Activated naive CD8-positive, alpha-beta T cell (primary cell): ENCODE data around the gene SLC30A9.

Source experiments
- H3K27ac Mint-ChIP-seq: one replicate; pipeline ENCODE4 v1.8.0; 2021; ENCODE audit warnings: mixed read lengths
- H3K27me3 Mint-ChIP-seq: one replicate; pipeline ENCODE4 v1.8.0; 2021; ENCODE audit warnings: mixed read lengths
- H3K36me3 Mint-ChIP-seq: one replicate; pipeline ENCODE4 v1.8.0; 2021; ENCODE audit warnings: mixed read lengths
- H3K4me1 Mint-ChIP-seq: one replicate; pipeline ENCODE4 v1.8.0; 2021; ENCODE audit warnings: low read depth, mixed read lengths
- H3K4me3 Mint-ChIP-seq: one replicate; pipeline ENCODE4 v1.8.0; 2021; ENCODE audit warnings: mild to moderate bottlenecking, mixed read lengths
- H3K9me3 Mint-ChIP-seq: one replicate; pipeline ENCODE4 v1.8.0; 2021; ENCODE audit warnings: low read depth, mixed read lengths

The SLC30A9 gene

DNA sequence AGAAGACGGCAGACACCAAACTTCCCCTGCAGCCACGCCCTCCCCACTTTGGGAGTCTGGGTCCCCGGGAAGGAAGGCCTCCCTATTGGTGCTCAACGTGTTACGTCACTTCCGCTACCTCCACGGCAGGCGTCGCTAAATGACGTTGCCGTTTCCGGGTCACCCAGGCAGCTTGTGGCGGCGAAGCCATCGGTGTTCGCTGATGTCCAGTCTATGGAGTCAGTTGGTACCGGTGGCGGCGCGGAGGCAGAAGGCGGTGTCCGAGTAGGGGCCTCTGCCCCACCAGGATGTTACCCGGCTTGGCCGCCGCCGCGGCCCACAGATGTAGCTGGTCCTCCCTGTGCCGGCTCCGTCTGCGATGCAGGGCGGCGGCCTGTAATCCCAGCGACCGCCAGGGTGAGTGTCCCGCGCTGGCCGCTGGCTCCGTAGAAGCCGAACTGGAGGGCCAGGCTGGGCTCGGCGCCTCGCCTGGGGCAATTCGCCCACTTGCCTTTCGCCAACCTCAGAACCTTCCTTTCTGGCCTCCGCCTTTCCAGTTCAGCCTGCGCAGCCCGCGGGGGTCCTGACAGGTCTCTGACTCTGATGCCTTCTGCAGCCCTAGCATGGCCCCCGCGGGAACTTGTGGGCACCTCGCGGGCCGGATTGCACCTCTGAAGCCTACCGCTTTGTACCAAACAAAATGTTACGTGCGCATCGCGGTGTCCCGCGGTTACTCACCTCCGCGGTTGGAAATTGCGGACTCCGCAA is at the start of gene SLC30A9:
Gene SLC30A9 (plus strand): TSS at position 166 of the 747 bp plus-strand sequence. CDS start 122 bp downstream, at position 288.
- no peaks in the 10 kb centered on the region for H3K36me3 Mint-ChIP-seq
- peak within 1 kb of the TSS; percentile 98 for H3K4me3 Mint-ChIP-seq

DNA sequence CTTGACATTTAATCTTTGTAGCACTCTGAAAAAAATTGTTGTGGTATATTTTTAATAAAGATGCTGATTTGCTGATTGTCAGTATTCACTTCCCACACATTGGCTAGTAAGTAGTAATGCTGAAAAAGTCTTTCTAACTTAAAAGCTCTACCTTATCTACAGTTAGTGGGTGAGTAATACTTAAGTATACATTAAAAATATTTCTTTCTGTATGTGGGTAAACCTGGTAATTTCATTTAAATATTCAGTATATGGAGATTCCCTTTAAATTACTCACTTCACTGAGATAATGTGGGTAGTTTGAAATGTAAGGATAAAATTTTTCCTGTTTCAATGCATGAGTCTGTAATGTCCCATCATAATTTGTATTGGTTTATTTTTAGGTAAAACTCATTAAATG is 49.5 kb upstream of the SLC30A9 start:
- Mint-ChIP-seq H3K27ac (no peak overlapping the region), H3K36me3 (peaks cover 18% of the 10 kb centered on the region), H3K27me3 (no peaks in the 10 kb centered on the region), H3K4me1 (peaks cover 52% of the 10 kb centered on the region), H3K4me3 (no peak overlapping the region), H3K9me3 (no peaks in the 10 kb centered on the region)

More for the DNA sequence above, at the start of gene SLC30A9:
- Mint-ChIP-seq H3K27me3 (no peaks in the 10 kb centered on the region), H3K27ac (peak within 1 kb of the TSS; percentile 93), H3K4me1 (peaks cover 38% of the 10 kb centered on the region), H3K9me3 (no peaks in the 10 kb centered on the region)

DNA sequence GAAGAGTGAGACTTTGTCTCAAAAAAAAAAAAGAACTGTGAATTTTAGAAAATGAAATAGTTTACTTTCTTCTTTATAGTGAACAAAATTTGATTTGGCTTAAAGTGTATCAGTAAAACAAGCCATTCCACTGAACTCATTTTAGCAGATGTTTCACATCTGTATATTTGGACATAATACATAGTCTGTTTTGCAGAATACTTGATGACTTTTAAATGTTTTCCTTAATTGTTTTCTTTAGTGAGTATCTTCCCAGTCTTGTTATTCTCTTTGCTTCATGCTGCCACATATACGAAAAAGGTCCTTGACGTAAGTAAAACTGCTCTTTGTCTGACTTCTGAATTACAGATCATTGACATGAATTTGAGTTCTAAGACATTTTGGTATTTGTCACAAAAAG is 46.8 kb upstream of the SLC30A9 start:
- no peak overlapping the region for H3K4me3 Mint-ChIP-seq
- H3K4me1 Mint-ChIP-seq = peaks cover 35% of the 10 kb centered on the region
- no peaks in the 10 kb centered on the region for H3K9me3 Mint-ChIP-seq
- H3K27ac Mint-ChIP-seq = no peak overlapping the region
- no peaks in the 10 kb centered on the region for H3K27me3 Mint-ChIP-seq
- peaks cover 14% of the 10 kb centered on the region for H3K36me3 Mint-ChIP-seq

DNA sequence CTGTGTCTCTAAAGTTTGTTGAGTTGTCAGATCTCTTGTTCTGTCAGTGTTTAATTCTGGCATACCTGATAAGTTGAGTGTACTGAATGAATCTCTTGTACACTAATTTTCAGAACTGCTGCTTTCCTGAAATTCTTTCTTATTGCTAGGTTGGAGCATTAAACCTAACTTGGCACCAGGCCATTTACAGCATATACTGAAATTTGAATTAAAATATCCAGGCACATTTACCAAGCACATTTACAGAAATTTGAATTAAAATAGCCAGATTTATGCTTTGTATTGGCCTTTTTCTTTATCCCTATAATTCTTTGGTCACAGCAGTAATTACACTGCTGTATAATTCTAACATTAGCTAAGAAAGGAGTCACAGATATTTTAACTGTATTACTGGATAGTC is 46.2 kb upstream of the SLC30A9 start:
- Mint-ChIP-seq H3K4me1 (peaks cover 30% of the 10 kb centered on the region), H3K36me3 (peaks cover 13% of the 10 kb centered on the region), H3K27ac (no peak overlapping the region), H3K27me3 (no peaks in the 10 kb centered on the region), H3K9me3 (no peaks in the 10 kb centered on the region), H3K4me3 (no peak overlapping the region)

- H3K4me1 Mint-ChIP-seq = peaks cover 9% of the 10 kb centered on the region
- H3K9me3 Mint-ChIP-seq = no peaks in the 10 kb centered on the region
- no peak overlapping the region for H3K4me3 Mint-ChIP-seq
- peak overlapping the region; percentile 8 for H3K27ac Mint-ChIP-seq
- no peaks in the 10 kb centered on the region for H3K27me3 Mint-ChIP-seq
- peaks cover 18% of the 10 kb centered on the region for H3K36me3 Mint-ChIP-seq
These were observed 40.8 kb upstream of the SLC30A9 start for GRCh38 chr4:41949531-41949930.

DNA sequence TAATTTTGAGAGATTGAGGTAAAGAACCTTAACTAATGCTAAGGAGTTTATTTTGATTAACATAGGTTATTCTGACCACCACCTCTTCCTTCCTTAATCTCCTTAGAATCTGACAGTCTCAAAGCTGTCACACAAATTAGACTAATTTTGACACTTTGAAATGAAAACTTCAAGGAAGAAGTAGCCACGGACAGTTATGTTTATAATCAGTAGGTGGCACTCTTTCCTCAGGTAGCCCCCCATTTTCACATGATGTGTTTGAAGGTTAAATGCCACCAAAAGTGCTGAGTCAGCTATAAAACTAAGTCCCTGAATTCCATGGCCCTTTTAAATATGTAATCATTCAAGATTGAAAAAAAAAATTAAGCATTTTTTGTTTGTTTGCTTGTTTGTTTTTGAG is 32.7 kb upstream of the SLC30A9 start:
- Mint-ChIP-seq H3K4me3 (no peak overlapping the region), H3K4me1 (no peaks in the 10 kb centered on the region), H3K36me3 (peaks cover 3% of the 10 kb centered on the region), H3K9me3 (no peaks in the 10 kb centered on the region), H3K27ac (no peak overlapping the region), H3K27me3 (no peaks in the 10 kb centered on the region)

- Mint-ChIP-seq H3K27me3 (no peaks in the 10 kb centered on the region), H3K4me3 (no peak overlapping the region), H3K36me3 (no peaks in the 10 kb centered on the region), H3K4me1 (no peaks in the 10 kb centered on the region), H3K9me3 (no peaks in the 10 kb centered on the region), H3K27ac (no peak overlapping the region)
These were observed 27.2 kb upstream of the SLC30A9 start for GRCh38 chr4:41963105-41963504.

- Mint-ChIP-seq H3K4me1 (no peaks in the 10 kb centered on the region), H3K9me3 (peaks cover 3% of the 10 kb centered on the region), H3K4me3 (no peak overlapping the region), H3K27me3 (no peaks in the 10 kb centered on the region), H3K27ac (no peak overlapping the region), H3K36me3 (peaks cover 3% of the 10 kb centered on the region)
These were observed 25.9 kb upstream of the SLC30A9 start for GRCh38 chr4:41964401-41964800.

DNA sequence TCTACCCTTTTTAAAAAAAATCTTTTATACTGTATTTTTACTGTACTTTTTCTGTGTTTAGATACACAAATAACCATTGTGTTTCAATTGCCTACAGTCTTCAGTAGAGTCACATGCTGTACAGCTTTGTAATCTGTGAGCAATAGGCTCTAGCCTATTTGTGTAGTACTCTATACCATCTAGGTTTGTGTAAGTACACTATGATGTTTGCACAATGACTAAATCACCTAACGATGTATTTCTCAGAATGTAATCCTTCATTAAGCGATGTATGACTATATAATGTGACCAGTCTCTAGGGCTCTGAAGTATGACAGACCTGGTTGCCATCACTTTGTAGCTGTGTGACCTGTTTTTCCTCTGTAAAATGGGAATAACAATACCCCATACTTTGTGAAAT is 22.9 kb upstream of the SLC30A9 start:
- H3K36me3 Mint-ChIP-seq = peaks cover 7% of the 10 kb centered on the region
- H3K27me3 Mint-ChIP-seq = peaks cover 1% of the 10 kb centered on the region
- H3K9me3 Mint-ChIP-seq = peaks cover 3% of the 10 kb centered on the region
- no peak overlapping the region for H3K4me3 Mint-ChIP-seq
- no peak overlapping the region for H3K27ac Mint-ChIP-seq
- no peaks in the 10 kb centered on the region for H3K4me1 Mint-ChIP-seq

- no peak overlapping the region for H3K4me3 Mint-ChIP-seq
- H3K36me3 Mint-ChIP-seq = peaks cover 7% of the 10 kb centered on the region
- H3K27ac Mint-ChIP-seq = no peak overlapping the region
- no peaks in the 10 kb centered on the region for H3K4me1 Mint-ChIP-seq
- H3K9me3 Mint-ChIP-seq = peaks cover 3% of the 10 kb centered on the region
- H3K27me3 Mint-ChIP-seq = peaks cover 7% of the 10 kb centered on the region
These were observed 20.7 kb upstream of the SLC30A9 start for GRCh38 chr4:41969671-41970070.

- Mint-ChIP-seq H3K36me3 (peaks cover 6% of the 10 kb centered on the region), H3K9me3 (no peaks in the 10 kb centered on the region)
These were observed 15.0 kb upstream of the SLC30A9 start for GRCh38 chr4:41975341-41975740.

DNA sequence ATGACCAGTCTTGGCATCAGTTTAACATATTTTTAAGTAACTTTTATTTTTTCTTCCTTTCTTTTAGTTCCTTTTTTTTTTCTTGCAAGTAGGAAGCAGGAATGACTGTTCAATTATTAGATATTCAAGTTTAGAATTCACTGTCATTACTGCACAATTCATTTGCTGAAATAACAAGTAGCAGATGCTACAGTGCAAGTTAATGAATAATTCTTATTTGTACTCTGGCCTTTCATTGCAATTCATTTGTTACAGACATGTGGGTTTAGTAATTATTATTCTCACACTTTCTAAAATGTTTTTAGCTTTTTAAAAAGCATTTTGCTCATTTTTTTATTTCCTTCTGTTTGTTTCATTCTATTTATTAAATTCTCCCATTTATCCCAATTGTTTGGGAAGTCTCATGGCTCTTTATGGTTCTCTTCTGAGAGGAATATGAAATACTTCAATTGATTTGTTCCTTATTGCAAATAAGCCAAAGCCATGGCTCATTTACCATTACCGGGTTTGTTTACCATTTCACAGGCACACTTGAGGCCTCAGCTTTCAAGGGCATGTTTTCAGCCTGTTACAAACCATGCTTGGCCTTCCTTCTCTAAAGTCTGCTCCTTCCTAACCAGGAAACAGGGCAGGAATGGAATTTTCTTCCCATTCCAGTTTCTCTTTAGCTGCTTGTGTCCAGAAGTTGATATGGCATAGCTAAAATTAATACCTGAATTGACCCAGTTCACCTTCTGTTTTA is 13.4 kb upstream of the SLC30A9 start:
- no peaks in the 10 kb centered on the region for H3K9me3 Mint-ChIP-seq
- no peaks in the 10 kb centered on the region for H3K4me1 Mint-ChIP-seq
- no peak overlapping the region for H3K4me3 Mint-ChIP-seq
- H3K27ac Mint-ChIP-seq = no peak overlapping the region
- H3K27me3 Mint-ChIP-seq = peaks cover 12% of the 10 kb centered on the region
- peaks cover 6% of the 10 kb centered on the region for H3K36me3 Mint-ChIP-seq

More at GRCh38 chr4:41975341-41975740, 15.0 kb upstream of the SLC30A9 start:
- no peak overlapping the region for H3K27ac Mint-ChIP-seq
- no peaks in the 10 kb centered on the region for H3K4me1 Mint-ChIP-seq
- H3K27me3 Mint-ChIP-seq = peaks cover 13% of the 10 kb centered on the region
- H3K4me3 Mint-ChIP-seq = no peak overlapping the region

- H3K4me1 Mint-ChIP-seq = no peaks in the 10 kb centered on the region
- H3K36me3 Mint-ChIP-seq = peaks cover 4% of the 10 kb centered on the region
- H3K9me3 Mint-ChIP-seq = no peaks in the 10 kb centered on the region
- peaks cover 12% of the 10 kb centered on the region for H3K27me3 Mint-ChIP-seq
- H3K27ac Mint-ChIP-seq = no peak overlapping the region
- no peak overlapping the region for H3K4me3 Mint-ChIP-seq
These were observed 12.6 kb upstream of the SLC30A9 start for GRCh38 chr4:41977709-41978108.

- Mint-ChIP-seq H3K27ac (no peak within 1 kb of the TSS), H3K9me3 (no peaks in the 10 kb centered on the region), H3K4me3 (no peak within 1 kb of the TSS)
These were observed 8.9 kb upstream of the SLC30A9 start, which contains the start of gene DCAF4L1 for GRCh38 chr4:41981456-41981855. Gene DCAF4L1 (plus strand): TSS chr4:41981756. CDS start chr4:41981793, 37 bp downstream.

DNA sequence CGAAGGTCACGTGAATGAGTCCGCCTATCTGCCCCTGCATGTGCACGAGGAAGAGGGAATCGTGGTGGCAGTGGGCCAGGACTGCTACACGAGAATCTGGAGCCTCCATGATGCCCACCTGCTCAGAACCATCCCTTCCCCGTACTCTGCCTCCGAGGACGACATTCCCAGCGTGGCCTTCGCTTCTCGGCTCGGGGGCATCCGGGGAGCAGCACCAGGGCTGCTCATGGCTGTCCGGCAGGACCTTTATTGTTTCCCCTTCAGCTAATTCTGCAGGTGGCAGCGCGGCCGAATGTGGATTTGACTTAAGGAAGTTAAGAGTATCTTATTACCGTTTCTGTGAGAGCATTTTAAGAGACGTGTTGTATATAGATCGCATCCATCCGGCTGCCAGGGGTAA is 7.6 kb upstream of the SLC30A9 start:
- no peaks in the 10 kb centered on the region for H3K4me1 Mint-ChIP-seq
- peaks cover 1% of the 10 kb centered on the region for H3K27me3 Mint-ChIP-seq
- peaks cover 4% of the 10 kb centered on the region for H3K36me3 Mint-ChIP-seq
- H3K4me3 Mint-ChIP-seq = no peak overlapping the region
- H3K27ac Mint-ChIP-seq = no peak overlapping the region
- H3K9me3 Mint-ChIP-seq = no peaks in the 10 kb centered on the region

More at GRCh38 chr4:41981456-41981855, 8.9 kb upstream of the SLC30A9 start, which contains the start of gene DCAF4L1:
- Mint-ChIP-seq H3K27me3 (peaks cover 6% of the 10 kb centered on the region), H3K36me3 (peaks cover 4% of the 10 kb centered on the region), H3K4me1 (no peaks in the 10 kb centered on the region)
